Breast epithelium (tissue), 4 donors: ENCODE data around the gene SCN10A. TPM values are rescaled to one million over a fixed set of nuclear protein-coding genes. Genes with fewer than 3 reads are reported as not detected.

Experiments
- DNase-seq, 2 donors: peaks; one replicate each; pipeline ENCODE4 v3.0.0-alpha.2; 2019; ENCODE audit warnings: low spot score in 2 of 2
- H3K27ac ChIP-seq, 2 donors: fragments of 200-600 bp; sonication (generic) in 1 of 2; one replicate each; pipeline ENCODE4 v1.5.1; 2016 to 2019; ENCODE audit warnings: mild to moderate bottlenecking in 1 of 2
- H3K27me3 ChIP-seq, 2 donors: fragments of 200-600 bp; sonication (generic) in 1 of 2; one replicate each; pipeline versions ENCODE4 v1.5.1 to v1.6.0; 2017 to 2019; ENCODE audit warnings: control low read depth in 1 of 2, mild to moderate bottlenecking in 1 of 2
- H3K36me3 ChIP-seq: fragments of 200-600 bp; one replicate; pipeline ENCODE4 v1.5.1; 2019
- H3K4me1 ChIP-seq, 2 donors: fragments of 200-600 bp; sonication (generic); one replicate each; pipeline ENCODE4 v1.5.1; 2016 to 2019; ENCODE audit warnings: control low read depth in 1 of 2
- H3K4me3 ChIP-seq, 3 donors: fragments of 200-600 bp; sonication (generic); 1 replicate in 2 of 3; 2 replicates in 1 of 3; pipeline ENCODE4 v1.5.1; 2016 to 2019; ENCODE audit warnings: mild to moderate bottlenecking in 3 of 3, moderate library complexity in 2 of 3
- H3K9me3 ChIP-seq, 2 donors: fragments of 200-600 bp; sonication (generic) in 1 of 2; one replicate each; pipeline ENCODE4 v1.5.1; 2016 to 2019; ENCODE audit warnings: control low read depth in 1 of 2
- POLR2A ChIP-seq: fragments of 450-650 bp; IDR thresholded peaks from one replicate; pipeline ENCODE4 v1.6.1; 2016; ENCODE audit warnings: antibody characterized with exemption, mild to moderate bottlenecking, moderate library complexity
- POLR2AphosphoS5 ChIP-seq, 3 donors: sonication (generic); formaldehyde crosslinking; IDR thresholded peaks; one replicate each; pipeline ENCODE4 v1.6.1; 2017; ENCODE audit warnings: antibody characterized with exemption in 3 of 3
- intact Hi-C: fragments of 100-400 bp; cut with DNase I; formaldehyde crosslinking; loops from one replicate; pipeline ENCODE4 v1.15.1; 2023; ENCODE audit warnings: low total_unique reads
- total RNA-seq, 3 donors: library from RNA; depleted of rRNA; stranded (reverse); fragments of >200 nt; gene quantifications; one replicate each; pipeline ENCODE4 v1.1.0, GENCODE V29; 2016
- TF ChIP-seq, protein P1 (sequence below), 3 donors: fragments of 450-650 bp; IDR thresholded peaks; one replicate each; pipeline ENCODE4 v1.5.1; 2016 to 2017; ENCODE audit warnings: antibody characterized with exemption in 3 of 3, mild to moderate bottlenecking in 3 of 3, moderate library complexity in 3 of 3

Gene SCN10A
- total RNA-seq, 3 donors from 2014 or later: not detected

GRCh38 chr3:38837358-38837757 lies 21.3 kb upstream of the SCN10A start:
- Histone ChIP-seq H3K27me3 (no peaks in the 10 kb centered on the region), H3K4me1 (no peaks in the 10 kb centered on the region), H3K4me3 (no peak overlapping the region), H3K36me3 (no peaks in the 10 kb centered on the region), H3K9me3 (no peaks in the 10 kb centered on the region), H3K27ac (no peak overlapping the region)
- no peak for DNase-seq
- TF ChIP-seq, protein P1, sequence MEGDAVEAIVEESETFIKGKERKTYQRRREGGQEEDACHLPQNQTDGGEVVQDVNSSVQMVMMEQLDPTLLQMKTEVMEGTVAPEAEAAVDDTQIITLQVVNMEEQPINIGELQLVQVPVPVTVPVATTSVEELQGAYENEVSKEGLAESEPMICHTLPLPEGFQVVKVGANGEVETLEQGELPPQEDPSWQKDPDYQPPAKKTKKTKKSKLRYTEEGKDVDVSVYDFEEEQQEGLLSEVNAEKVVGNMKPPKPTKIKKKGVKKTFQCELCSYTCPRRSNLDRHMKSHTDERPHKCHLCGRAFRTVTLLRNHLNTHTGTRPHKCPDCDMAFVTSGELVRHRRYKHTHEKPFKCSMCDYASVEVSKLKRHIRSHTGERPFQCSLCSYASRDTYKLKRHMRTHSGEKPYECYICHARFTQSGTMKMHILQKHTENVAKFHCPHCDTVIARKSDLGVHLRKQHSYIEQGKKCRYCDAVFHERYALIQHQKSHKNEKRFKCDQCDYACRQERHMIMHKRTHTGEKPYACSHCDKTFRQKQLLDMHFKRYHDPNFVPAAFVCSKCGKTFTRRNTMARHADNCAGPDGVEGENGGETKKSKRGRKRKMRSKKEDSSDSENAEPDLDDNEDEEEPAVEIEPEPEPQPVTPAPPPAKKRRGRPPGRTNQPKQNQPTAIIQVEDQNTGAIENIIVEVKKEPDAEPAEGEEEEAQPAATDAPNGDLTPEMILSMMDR (IDR thresholded peaks at IDR 0.05): no peak
- TF ChIP-seq POLR2AphosphoS5 (IDR thresholded peaks at IDR 0.05): no peak
- intact Hi-C loops: no loop called here

- Histone ChIP-seq H3K9me3 (no peaks in the 10 kb centered on the region), H3K4me1 (no peaks in the 10 kb centered on the region), H3K27me3 (no peaks in the 10 kb centered on the region), H3K27ac (no peak overlapping the region), H3K36me3 (no peaks in the 10 kb centered on the region), H3K4me3 (no peak overlapping the region)
- TF ChIP-seq, protein P1 (IDR thresholded peaks at IDR 0.05): no peak
- no peak for TF ChIP-seq POLR2A
- TF ChIP-seq POLR2AphosphoS5 (IDR thresholded peaks at IDR 0.05): no peak
- intact Hi-C loops: no loop called here
- no peak for DNase-seq
These were observed 20.5 kb upstream of the SCN10A start for GRCh38 chr3:38836561-38836960.

- H3K27ac ChIP-seq: no peak overlapping the region
- intact Hi-C loops: no loop called here
These were observed 19.9 kb upstream of the SCN10A start for GRCh38 chr3:38835939-38836338.

DNA sequence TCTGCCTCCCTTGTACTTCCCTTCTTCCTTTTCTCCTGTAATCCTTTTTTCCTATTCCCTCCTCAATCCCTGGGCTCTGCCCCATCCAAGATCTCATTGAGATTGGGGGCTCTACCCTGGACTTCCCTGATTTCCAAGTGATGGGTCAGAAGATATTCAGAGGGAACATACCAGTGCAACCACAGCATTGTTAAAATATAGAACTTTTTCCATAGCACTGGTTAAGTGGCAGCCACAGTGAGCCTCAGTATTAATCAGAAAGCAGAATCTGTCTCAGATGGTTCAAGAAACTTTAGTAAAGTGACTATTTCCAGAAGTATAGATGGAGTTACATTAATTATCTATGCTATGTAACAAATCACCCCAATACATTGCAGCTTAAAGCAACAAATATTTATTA lies 18.7 kb upstream of the SCN10A start:
- TF ChIP-seq POLR2A (no peak), POLR2AphosphoS5 (IDR thresholded peaks at IDR 0.05) (no peak)
- TF ChIP-seq, protein P1 (IDR thresholded peaks at IDR 0.05): no peak
- no peaks in the 10 kb centered on the region for H3K36me3 ChIP-seq
- H3K4me1 ChIP-seq: no peaks in the 10 kb centered on the region
- H3K27ac ChIP-seq: no peak overlapping the region
- H3K27me3 ChIP-seq: no peaks in the 10 kb centered on the region
- DNase-seq: no peak
- intact Hi-C loops: no loop called here
- H3K4me3 ChIP-seq: no peak overlapping the region
- no peaks in the 10 kb centered on the region for H3K9me3 ChIP-seq

More at GRCh38 chr3:38835939-38836338, 19.9 kb upstream of the SCN10A start:
- Histone ChIP-seq H3K27me3 (no peaks in the 10 kb centered on the region), H3K36me3 (no peaks in the 10 kb centered on the region), H3K4me1 (no peaks in the 10 kb centered on the region), H3K4me3 (no peak overlapping the region), H3K9me3 (no peaks in the 10 kb centered on the region)
- TF ChIP-seq, protein P1 (IDR thresholded peaks at IDR 0.05): no peak
- TF ChIP-seq POLR2AphosphoS5 (IDR thresholded peaks at IDR 0.05) (no peak), POLR2A (no peak)
- no peak for DNase-seq

DNA sequence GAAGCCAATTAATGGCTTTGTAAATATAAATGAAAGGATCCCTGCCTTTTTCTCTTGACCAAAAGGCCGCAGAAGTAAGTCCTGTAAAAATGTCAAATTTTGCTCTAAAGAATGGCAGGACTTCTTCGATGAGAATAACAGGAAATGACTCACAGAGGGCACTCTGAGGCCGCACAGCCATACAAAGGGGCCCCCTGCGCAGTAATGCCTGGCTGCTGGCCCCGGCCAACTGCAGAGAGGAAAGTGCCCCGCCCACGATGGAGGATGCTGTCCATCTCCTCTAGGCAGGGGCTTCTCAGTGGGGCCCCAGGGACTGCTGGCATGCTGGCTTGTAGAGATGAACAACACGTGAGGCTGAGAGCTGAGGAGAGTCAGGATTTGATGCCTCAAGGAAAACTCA lies 18.1 kb upstream of the SCN10A start:
- no peak overlapping the region for H3K4me3 ChIP-seq
- H3K9me3 ChIP-seq: no peaks in the 10 kb centered on the region
- H3K27ac ChIP-seq: no peak overlapping the region
- DNase-seq: no peak
- no peaks in the 10 kb centered on the region for H3K27me3 ChIP-seq
- intact Hi-C loops: no loop called here
- TF ChIP-seq POLR2A: no peak
- TF ChIP-seq POLR2AphosphoS5 (IDR thresholded peaks at IDR 0.05): no peak
- TF ChIP-seq, protein P1 (IDR thresholded peaks at IDR 0.05): no peak
- no peaks in the 10 kb centered on the region for H3K4me1 ChIP-seq
- no peaks in the 10 kb centered on the region for H3K36me3 ChIP-seq
